ENCODE data around the gene LYPD6B.

LYPD6B gene

DNA sequence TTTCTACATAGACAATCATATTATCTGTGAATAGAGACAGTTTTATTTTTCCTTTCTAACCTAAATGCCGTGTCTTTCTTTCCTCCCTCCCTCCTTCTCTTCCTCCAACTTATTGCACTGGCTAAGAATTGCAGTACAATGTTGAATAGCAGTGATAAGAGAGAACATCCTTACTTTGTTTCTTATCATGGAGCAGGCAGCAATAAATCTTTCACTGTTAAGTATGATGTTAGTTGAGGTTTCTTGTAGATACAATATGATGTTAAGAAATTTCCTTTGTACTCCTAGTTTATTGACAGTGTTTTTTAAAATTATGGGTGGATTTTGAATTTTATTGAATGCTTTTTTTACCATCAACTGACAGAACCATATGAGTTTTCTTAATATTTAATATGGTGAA is 6.0 kb downstream of the LYPD6B start:
- DNase-seq = no peak

- DNase-seq = no peak
These were observed 8.6 kb downstream of the LYPD6B start for GRCh38 chr2:149047118-149047517.

GRCh38 chr2:149049142-149049541 is 10.6 kb downstream of the LYPD6B start:
- DNase-seq = no peak

DNA sequence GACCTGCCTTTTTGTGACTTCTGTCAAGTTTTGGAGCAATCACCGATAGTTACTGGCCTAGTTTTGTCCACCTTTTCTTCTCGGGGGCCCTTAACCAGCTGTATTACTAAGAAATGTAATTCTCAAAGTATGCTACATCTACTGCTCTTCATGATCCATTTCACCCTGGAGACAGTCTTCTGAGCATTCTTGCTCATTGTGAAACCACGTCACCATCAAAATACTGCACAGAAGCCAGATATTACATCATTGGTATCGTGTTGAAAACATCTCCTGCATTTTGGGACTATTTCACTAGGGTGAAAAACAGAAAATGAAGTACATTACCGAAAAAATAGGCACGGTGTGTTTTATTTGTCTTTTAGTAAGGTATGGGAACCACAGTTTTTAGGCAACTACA is 11.7 kb downstream of the LYPD6B start:
- DNase-seq = no peak

GRCh38 chr2:149055751-149056150 is 17.3 kb downstream of the LYPD6B start:
- DNase-seq = no peak

GRCh38 chr2:149056541-149057255 is 18.2 kb downstream of the LYPD6B start:
- no peak for DNase-seq

DNA sequence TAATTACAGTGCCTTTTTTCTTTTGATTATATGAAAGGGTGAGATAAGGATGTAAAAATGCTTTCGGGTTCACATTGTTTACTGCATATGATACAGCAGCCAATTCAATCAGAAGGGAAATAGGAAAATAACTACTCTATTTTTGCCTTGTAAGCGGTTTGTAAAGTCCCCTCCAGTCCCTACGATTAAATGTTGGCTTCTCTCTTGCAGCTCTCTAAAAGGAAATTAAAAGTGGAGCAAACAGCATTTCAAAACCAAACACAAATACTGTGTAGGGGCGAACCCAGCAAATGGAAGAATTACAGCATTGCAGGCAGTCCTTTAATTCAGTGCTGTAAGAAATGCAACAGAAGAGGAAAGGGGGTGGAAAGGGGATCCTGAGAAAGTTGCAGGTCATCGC is 18.9 kb downstream of the LYPD6B start:
- no peak for DNase-seq

- no peak for DNase-seq
These were observed 20.4 kb downstream of the LYPD6B start for GRCh38 chr2:149058936-149059335.

DNA sequence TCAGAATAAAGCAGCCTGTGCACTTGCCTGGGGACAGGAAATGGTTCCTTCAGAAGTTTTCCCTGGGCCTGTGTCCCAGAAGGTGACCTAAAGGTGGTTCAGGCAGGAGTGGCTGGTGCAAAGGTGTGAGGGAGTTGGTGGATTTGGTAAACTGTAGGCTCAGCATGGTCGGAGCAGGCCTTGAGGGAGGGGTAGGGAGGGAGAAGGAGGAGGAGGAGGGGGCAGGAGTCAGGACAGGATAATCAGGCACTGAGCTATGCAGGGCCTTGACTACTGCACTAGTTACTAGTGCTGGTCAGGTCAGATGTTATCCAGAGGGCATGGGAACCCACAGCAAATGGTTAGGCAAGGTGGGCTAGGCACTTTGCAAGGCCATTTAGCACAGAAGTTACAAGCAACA is 21.3 kb downstream of the LYPD6B start:
- no peak for DNase-seq

- DNase-seq = no peak
These were observed 22.7 kb downstream of the LYPD6B start for GRCh38 chr2:149061133-149061745.

- no peak for DNase-seq
These were observed 24.0 kb downstream of the LYPD6B start for GRCh38 chr2:149062531-149062930.

DNA sequence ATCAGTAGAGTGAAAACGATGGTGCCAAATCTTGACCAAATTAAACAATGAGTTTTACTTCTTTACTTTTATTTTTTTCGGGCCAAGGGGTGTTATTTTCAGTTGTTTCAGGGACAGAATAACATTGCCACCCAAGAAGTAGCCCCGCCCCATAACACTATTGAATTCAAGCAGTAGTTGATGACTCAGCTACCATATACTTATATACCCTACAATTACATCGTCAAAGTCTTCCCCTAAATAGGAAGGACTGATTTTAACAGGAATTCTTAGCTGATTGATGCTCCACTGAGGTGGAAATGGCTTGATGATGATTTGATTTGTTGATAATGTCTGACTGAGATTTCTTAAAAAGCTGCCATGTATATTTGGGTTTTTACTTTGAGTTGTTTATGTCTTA is 24.7 kb downstream of the LYPD6B start:
- no peak for DNase-seq

- DNase-seq = no peak
These were observed 25.9 kb downstream of the LYPD6B start for GRCh38 chr2:149064365-149064841.

DNA sequence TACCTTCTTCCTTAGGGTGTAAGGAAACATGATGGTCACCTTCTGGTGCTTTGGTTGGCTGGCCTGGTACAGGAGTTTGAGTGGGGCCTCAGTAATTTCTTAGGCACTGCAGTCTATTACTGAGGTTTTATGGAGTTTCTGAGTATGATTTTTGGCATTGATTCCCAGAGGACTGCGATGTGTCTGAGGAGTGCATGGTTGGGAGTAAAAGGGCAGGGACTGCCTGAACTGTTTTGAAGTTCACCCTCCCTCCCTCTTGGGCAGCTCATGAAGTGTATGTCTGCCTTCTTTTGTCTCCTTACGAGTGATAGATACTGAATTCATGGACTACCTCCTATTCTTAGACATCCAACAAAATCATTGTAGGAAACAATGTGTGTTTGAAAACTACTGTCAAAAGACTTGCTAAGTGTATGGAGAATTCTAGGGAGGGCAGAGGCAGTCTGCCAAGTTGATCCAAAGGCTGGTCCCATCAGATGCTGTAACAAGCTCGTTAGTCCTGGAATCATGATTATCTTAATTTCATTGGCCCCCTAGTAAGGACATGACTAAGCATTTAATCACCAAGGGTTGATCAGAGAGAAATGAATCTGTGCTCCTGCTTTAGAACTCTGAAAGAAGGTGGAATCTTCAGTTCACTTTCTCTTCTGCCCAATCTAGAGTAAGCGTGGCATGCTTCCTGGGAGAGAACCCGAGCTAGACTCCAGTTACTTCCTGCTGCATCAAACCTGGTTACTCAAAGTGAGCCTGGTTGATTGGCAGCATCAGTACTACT is 26.5 kb downstream of the LYPD6B start:
- no peak for DNase-seq

- no peak for DNase-seq
These were observed 29.9 kb downstream of the LYPD6B start for GRCh38 chr2:149068225-149068995.

- no peak for DNase-seq
These were observed 30.7 kb downstream of the LYPD6B start for GRCh38 chr2:149068996-149069888.

- DNase-seq = no peak
These were observed 32.3 kb downstream of the LYPD6B start for GRCh38 chr2:149070681-149071320.

DNA sequence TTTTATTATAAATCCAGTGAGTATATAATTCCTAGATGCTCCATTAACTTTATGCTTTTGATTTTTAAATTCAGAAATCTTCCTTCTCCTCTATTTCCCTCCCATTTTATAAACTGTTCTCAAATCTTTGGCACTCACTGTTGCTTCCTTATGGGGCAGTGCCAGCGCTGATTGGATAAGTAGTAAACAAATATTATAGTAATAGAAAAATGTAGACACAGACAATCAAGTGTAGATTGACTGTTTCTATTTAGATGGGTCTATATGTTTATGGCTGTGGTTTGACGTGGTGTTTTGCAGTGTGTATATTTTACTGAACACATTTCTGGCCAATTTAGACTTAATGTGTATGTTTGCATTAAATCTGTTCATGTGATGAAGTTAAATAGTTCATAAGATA is 36.6 kb downstream of the LYPD6B start:
- no peak for DNase-seq

DNA sequence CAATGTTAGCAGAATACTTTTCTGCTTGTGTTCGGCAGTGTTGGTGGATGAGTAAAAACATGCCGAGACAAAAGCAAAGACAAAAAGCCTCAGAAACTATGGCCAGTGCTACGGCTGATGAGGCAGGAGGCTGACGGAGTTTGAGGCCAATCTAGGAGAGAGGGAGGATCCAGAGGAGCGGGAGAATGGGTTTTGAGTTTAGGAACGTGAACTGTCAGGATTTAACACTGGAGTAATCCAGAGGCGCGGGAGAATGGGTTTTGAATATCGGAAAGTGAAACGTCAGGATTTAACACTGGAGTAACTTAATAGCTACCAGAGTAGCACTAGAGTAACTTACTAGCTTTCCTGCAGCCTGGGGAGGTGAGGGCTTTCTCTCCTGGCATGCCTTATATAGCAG is 37.4 kb downstream of the LYPD6B start:
- no peak for DNase-seq

- no peak for DNase-seq
These were observed 38.4 kb downstream of the LYPD6B start for GRCh38 chr2:149076863-149077412.

DNA sequence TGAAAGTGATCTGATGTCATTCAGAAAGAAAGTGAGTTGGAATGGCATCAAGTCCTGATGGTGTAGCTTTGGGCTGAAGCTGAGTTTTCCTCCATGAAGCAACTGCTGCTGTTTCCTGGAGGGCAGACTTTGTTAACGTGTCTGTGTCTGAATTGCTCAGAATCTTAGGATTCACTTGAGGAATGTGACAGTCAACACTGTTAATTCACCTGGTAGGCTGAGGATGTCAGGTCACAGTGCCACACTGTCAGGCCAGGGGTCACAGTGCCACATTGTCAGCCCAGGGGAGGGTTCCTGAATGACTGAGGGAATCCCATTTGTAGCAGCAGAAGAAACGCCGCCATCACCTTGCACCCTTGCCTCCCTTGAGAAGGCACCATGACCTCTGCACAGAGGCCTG is 39.4 kb downstream of the LYPD6B start:
- no peak for DNase-seq

All from SHP77 (cell line).